ENCODE results near the gene ATP11B.

- TF ChIP-seq CTCF (IDR thresholded peaks at IDR 0.05), result no peak
- no peak for TF ChIP-seq POLR2A (IDR thresholded peaks at IDR 0.05)
Observed at GRCh38 chr3:182795389-182795782, 2.1 kb downstream of the ATP11B start.
